H1 (cell line): ENCODE data around the gene HACD2. TPM values are rescaled to one million over a fixed set of nuclear protein-coding genes. Genes with fewer than 3 reads are reported as not detected.

Experiments
- ATF2 ChIP-seq: IDR thresholded peaks from 2 replicates; pipeline ENCODE4 v1.6.1; 2012; ENCODE audit warnings: low read length, inconsistent platforms
- BACH1 ChIP-seq: IDR thresholded peaks from 2 replicates; pipeline ENCODE4 v1.6.1; 2012; ENCODE audit warnings: low read length, improper control_type of control experiment
- CHD7 ChIP-seq: fragments of 300-600 bp; sonication (generic); IDR thresholded peaks from 2 replicates; pipeline ENCODE4 v1.7.1; 2012; ENCODE audit warnings: low read length, moderate library complexity, mild to moderate bottlenecking, inconsistent platforms; ENCODE audit not compliant: insufficient replicate concordance
- HDAC2 ChIP-seq, 2 experiments: fragments of 300-600 bp in 1 of 2; sonication (generic) in 1 of 2; IDR thresholded peaks; 2 replicates each; pipeline ENCODE4 v1.6.1; 2011 to 2012; ENCODE audit warnings: low read depth in 2 of 2, low read length in 2 of 2, mild to moderate bottlenecking in 2 of 2, moderate library complexity in 2 of 2, borderline replicate concordance in 1 of 2, inconsistent platforms in 1 of 2
- KDM4A ChIP-seq: IDR thresholded peaks from one replicate; pipeline ENCODE4 v1.7.1; 2012; ENCODE audit warnings: low read depth, mild to moderate bottlenecking, moderate library complexity, low read length, inconsistent platforms; ENCODE audit not compliant: severe bottlenecking
- MAFK ChIP-seq: IDR thresholded peaks from 2 replicates; pipeline ENCODE4 v1.6.1; 2012; ENCODE audit warnings: low read depth, mild to moderate bottlenecking, improper control_type of control experiment, low read length
- MAX ChIP-seq: IDR thresholded peaks from 2 replicates; pipeline ENCODE4 v1.6.1; 2012; ENCODE audit warnings: inconsistent platforms
- NRF1 ChIP-seq: IDR thresholded peaks from 2 replicates; pipeline ENCODE4 v1.6.1; 2011; ENCODE audit warnings: mild to moderate bottlenecking, low read depth, low read length, improper control_type of control experiment
- POLR2A ChIP-seq, 2 experiments: IDR thresholded peaks; 1 replicate in 1 of 2; 2 replicates in 1 of 2; pipeline ENCODE4 v1.6.1; 2011; ENCODE audit warnings: low read depth in 2 of 2, low read length in 2 of 2, mild to moderate bottlenecking in 2 of 2; ENCODE audit errors: control extremely low read depth in 1 of 2
- SIX5 ChIP-seq: IDR thresholded peaks from 2 replicates; pipeline ENCODE4 v1.6.1; 2011; ENCODE audit warnings: mild to moderate bottlenecking, low read depth, low read length
- polyA plus RNA-seq, 7 experiments: library from polyadenylated mRNA; depleted of rRNA in 3 of 7; stranded (reverse) in 5 of 7; unstranded in 2 of 7; fragments of >200 nt in 5 of 7; fragments of 200-250 nt in 2 of 7; gene quantifications; 1 replicate in 5 of 7; 2 replicates in 1 of 7; 4 replicates in 1 of 7; pipeline versions ENCODE4 v1.2.1 to v1.2.3, GENCODE V29; 2011 to 2013; ENCODE audit warnings: missing spikeins in 2 of 7, mixed read lengths in 2 of 7
- total RNA-seq: library from RNA; stranded (reverse); fragmentation: NEBNext Ultra II Directional; extraction: Animal tissue kit (Norgen Biotek cat#: 25700); gene quantifications from 2 replicates; pipeline ENCODE4 v1.2.1, GENCODE V29; 2021

The HACD2 gene
- total and polyA plus RNA-seq, 2 of the 8 experiments (the other 6 are each of a cell fraction or from before 2014, with no cell fraction given) = 24.9 to 31.2 TPM

- TF ChIP-seq CHD7 (no peak), ATF2 (no peak), POLR2A (IDR thresholded peaks at IDR 0.05; ENCODE audit: control extremely low read depth in 1 of 2, low read depth in 2 of 2, low read length in 2 of 2) (no peak), SIX5 (no peak), NRF1 (no peak), KDM4A (no peak), MAX (no peak), MAFK (no peak), BACH1 (no peak), HDAC2 (IDR thresholded peaks at IDR 0.05; ENCODE audit: borderline replicate concordance in 1 of 2, low read depth in 2 of 2, low read length in 2 of 2) (no peak)
Measured at GRCh38 chr3:123524981-123525380, 59.9 kb downstream of the HACD2 start (continued).
